GM19099 (cell line): ENCODE results near the gene RPS6KL1.

Experiments
- POLR2A ChIP-seq: IDR thresholded peaks from 3 replicates; pipeline ENCODE4 v1.6.1; 2011; ENCODE audit warnings: low read depth; ENCODE audit not compliant: insufficient read length; ENCODE audit errors: extremely low read depth

The RPS6KL1 gene

GRCh38 chr14:74955229-74956026, 32.4 kb upstream of the RPS6KL1 start, which contains the start of gene PGF:
PGF (minus strand) TSS chr14:74955597; CDS start chr14:74955242, 355 bp downstream.
- no peak for TF ChIP-seq POLR2A

GRCh38 chr14:74954947-74955228, 31.8 kb upstream of the RPS6KL1 start:
- no peak for TF ChIP-seq POLR2A

DNA sequence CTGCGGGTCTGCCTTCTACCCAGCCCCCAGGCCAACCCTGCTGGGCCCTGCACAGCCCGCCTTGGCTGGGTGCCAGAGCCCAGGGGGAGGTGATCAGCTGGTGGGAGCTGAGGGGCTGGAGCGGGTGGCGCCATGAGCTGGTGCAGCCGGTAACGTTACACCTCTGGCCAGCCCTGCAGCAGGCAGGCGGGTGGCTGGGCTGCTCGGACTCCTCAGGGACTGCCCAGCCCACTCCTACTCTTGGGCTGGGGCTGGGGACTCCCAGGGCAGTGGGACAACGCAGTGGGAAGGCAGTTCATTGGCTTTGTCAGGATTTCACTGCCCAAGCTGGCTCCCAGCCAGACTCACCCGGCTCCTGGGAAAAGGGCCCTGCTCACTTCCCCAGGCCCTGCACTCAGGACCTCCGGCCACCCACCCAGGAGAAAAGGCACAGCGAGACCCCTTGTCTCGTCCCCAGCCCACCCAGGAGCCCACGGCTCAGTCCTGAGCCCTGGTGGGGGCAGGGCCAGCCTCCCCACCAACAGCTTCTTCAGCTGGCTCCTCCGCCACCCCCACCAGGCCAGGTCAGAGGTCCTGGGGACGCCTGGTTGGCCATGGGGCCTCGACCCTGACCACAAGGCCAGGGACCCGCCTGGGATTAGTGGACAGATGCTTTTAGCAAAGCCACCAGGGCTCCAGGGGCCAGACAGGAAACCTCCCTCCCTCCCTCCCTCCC, 31.3 kb upstream of the RPS6KL1 start:
- TF ChIP-seq POLR2A = no peak

DNA sequence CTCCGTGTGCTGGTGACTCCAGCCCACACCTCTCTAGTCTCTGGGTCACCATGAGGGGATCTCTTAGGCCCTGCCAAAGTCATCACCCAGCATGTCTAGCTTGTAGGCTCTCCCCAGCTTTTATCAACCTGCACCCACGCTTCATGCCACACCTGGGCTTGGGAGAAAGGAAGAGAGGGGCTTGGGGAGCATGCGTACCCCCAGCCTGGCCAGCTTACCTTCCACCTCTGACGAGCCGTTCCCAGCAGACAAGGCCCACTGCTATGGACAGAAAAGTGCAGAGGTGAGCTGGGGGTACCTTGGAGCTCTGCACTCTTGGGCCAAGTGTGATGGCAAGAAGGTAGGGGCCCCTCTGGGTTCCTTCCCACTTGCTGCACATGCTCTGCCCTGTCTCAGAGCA, 30.6 kb upstream of the RPS6KL1 start:
- no peak for TF ChIP-seq POLR2A

DNA sequence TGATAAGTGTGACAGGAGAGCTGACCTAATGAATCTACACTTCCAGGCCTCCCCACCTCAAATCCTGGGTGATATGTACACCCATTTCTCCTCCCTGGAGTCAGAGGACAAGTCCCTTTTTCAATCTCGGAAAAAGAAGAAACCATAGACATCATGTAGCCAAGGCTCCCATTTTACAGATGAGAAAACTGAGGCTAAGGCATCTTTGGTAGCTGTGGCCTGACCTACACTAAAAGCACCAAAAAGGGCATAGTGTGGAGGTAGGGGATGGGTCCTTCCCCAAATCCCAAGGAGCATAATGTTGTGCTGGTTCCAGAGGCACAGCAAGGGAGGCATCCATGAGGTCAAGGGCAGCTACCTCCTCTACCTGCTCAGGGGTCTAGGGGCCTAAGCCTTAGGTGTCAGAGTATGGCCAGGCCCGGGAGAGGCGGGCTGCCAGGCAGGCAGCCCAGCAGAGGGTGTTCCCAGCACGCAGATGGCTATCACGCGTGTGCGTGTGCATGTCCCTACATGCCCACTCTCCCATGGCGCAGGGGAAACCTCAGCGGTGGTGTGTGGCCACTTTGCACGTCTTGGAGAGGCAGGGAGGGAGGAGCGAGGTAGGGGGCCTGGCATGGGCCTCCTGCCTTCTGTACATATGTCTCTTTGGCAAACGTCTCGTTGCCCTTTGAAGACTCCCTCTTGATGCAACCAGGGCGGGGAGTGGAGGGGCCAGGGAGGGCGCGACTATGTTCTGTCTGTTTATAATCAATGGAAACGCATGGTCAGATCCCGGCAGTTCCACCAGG, 29.8 kb upstream of the RPS6KL1 start:
- TF ChIP-seq POLR2A = no peak

DNA sequence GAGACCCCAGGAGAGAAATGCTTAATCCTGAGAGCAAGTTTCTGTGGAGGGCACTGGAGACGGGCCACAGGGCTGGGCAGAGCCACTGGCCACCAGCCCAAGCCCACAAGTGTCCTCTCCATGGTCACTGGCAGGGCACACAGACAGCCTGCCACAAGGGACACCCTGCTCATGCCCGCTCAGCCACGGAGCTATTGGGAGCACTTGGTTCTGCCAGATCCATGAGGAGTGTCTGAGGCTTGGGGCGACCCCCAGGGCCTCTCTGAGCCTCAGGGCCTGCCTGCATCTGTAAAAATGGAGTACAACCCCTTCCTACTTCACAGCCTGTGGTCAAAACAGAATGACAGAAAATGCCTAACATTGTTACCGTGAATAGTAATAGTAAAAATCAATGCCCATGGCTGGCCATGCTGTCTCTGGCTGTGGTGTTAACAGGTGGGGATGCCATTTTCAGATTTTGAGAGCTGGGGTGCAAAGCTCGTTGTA, 29.2 kb upstream of the RPS6KL1 start:
- no peak for TF ChIP-seq POLR2A

GRCh38 chr14:74951443-74952179, 28.6 kb upstream of the RPS6KL1 start:
- TF ChIP-seq POLR2A = no peak

- TF ChIP-seq POLR2A = no peak
Measured at GRCh38 chr14:74950795-74951442, 27.9 kb upstream of the RPS6KL1 start.

DNA sequence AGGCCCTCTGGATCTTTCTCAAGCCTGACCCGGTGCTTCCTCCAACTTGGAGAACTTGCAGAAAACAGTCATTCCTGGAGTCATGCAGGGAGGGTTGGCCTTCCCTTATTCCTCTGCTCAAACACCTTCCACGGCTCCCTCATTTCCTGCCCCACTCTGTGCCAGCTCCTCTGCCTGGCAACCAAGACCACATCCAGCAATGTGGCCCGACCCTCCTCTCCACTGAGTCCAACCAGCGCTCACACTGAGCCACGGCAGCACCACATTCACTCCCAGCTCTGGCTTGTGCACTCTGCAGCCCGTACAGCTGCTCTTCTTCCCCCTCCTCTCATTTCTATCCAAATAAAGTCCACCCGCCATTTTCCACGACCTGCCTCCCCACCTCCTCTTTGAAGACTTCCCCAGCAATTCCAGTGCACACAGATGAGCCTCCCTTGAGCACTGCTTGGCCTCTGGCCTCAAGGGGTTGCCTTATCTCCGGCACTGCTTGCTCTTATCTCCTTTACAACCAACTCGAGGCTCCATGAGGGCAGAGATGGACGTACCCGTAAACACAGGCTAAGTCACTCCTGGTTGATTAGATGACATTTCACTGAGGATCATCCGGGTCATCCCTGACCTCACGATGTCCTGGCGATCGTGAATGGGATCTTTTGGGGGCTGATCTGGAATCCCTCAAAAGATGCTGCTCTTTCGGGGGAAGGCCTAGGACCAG, 27.0 kb upstream of the RPS6KL1 start:
- no peak for TF ChIP-seq POLR2A

DNA sequence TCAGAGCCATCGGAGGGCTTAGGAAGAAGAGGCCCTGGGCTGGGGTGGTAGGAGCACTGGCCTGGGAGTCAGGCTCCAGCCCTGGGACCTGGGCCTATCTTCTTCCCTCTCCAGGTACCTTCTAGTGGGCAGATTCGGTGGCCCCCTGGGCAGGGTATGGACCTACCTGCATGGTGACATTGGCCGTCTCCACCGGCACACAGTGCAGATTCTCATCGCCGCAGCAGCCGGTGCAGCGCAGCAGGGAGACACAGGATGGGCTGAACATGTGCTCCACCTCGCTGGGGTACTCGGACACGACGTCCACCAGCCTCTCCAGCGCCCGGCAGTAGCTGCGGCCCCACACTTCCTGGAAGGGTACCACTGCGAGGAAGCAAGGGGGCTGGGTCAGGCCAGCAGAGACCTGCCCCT, 26.1 kb upstream of the RPS6KL1 start:
- no peak for TF ChIP-seq POLR2A

- TF ChIP-seq POLR2A = no peak
Measured at GRCh38 chr14:74948228-74949175, 25.4 kb upstream of the RPS6KL1 start.

GRCh38 chr14:74947353-74948227, 24.5 kb upstream of the RPS6KL1 start:
- no peak for TF ChIP-seq POLR2A
